ENCODE measurements around the gene DPAGT1.

DPAGT1 gene

DNA sequence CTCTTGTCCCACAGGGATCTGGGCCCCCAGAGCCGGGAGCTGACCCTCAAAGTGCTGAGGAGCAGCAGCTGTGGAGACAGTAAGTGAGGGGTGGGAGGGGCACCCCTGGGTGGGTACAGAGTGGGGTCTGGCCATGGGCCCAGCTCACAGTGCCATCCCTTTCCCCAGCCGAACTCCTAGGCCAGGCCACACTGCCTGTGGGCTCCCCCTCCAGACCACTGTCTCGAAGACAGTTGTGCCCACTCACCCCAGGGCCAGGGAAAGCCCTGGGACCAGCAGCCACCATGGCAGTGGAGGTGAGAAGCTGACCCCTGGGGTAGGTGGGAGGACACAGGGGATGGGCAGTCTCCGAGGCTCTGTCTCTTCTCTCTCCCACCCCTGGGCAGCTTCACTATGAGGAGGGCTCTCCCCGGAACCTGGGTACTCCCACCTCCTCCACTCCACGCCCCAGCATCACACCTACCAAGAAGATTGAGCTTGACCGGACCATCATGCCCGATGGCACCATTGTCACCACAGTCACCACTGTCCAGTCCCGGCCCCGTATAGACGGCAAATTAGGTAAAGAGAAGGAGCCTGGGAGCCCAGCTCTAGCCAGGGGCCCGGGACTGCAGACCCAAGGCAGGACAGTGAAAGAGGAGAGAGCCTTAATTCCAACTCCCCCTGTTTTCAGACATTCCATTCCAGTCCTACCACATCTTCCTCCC lies 10.8 kb upstream of the DPAGT1 start:
- TF ChIP-seq, protein P1, sequence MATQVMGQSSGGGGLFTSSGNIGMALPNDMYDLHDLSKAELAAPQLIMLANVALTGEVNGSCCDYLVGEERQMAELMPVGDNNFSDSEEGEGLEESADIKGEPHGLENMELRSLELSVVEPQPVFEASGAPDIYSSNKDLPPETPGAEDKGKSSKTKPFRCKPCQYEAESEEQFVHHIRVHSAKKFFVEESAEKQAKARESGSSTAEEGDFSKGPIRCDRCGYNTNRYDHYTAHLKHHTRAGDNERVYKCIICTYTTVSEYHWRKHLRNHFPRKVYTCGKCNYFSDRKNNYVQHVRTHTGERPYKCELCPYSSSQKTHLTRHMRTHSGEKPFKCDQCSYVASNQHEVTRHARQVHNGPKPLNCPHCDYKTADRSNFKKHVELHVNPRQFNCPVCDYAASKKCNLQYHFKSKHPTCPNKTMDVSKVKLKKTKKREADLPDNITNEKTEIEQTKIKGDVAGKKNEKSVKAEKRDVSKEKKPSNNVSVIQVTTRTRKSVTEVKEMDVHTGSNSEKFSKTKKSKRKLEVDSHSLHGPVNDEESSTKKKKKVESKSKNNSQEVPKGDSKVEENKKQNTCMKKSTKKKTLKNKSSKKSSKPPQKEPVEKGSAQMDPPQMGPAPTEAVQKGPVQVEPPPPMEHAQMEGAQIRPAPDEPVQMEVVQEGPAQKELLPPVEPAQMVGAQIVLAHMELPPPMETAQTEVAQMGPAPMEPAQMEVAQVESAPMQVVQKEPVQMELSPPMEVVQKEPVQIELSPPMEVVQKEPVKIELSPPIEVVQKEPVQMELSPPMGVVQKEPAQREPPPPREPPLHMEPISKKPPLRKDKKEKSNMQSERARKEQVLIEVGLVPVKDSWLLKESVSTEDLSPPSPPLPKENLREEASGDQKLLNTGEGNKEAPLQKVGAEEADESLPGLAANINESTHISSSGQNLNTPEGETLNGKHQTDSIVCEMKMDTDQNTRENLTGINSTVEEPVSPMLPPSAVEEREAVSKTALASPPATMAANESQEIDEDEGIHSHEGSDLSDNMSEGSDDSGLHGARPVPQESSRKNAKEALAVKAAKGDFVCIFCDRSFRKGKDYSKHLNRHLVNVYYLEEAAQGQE (IDR thresholded peaks at IDR 0.05; ENCODE audit: insufficient read depth in 1 of 2, low read depth in 2 of 2, low read length in 2 of 2) = no peak
- TF ChIP-seq SIN3A (IDR thresholded peaks at IDR 0.05; ENCODE audit: borderline replicate concordance, insufficient read depth, low read length) = no peak
- TF ChIP-seq TAF1 (IDR thresholded peaks at IDR 0.05; ENCODE audit: borderline replicate concordance, insufficient read depth, low read length) = no peak
- TF ChIP-seq FOXP2 (optimal IDR thresholded peaks at IDR 0.05; ENCODE audit: borderline replicate concordance, extremely low read depth, extremely low read length, insufficient read depth) = no peak
- TF ChIP-seq POLR2AphosphoS5 (IDR thresholded peaks at IDR 0.05; ENCODE audit: low read depth, low read length) = no peak

GRCh38 chr11:119111361-119111925 lies 9.8 kb upstream of the DPAGT1 start:
- TF ChIP-seq, protein P1 (IDR thresholded peaks at IDR 0.05; ENCODE audit: insufficient read depth in 1 of 2, low read depth in 2 of 2, low read length in 2 of 2) = no peak
- TF ChIP-seq FOXP2 (optimal IDR thresholded peaks at IDR 0.05; ENCODE audit: borderline replicate concordance, extremely low read depth, extremely low read length, insufficient read depth) = no peak
- TF ChIP-seq POLR2AphosphoS5 (IDR thresholded peaks at IDR 0.05; ENCODE audit: low read depth, low read length) = no peak
- TF ChIP-seq SIN3A (IDR thresholded peaks at IDR 0.05; ENCODE audit: borderline replicate concordance, insufficient read depth, low read length) = no peak
- no peak for TF ChIP-seq TAF1 (IDR thresholded peaks at IDR 0.05; ENCODE audit: borderline replicate concordance, insufficient read depth, low read length)

DNA sequence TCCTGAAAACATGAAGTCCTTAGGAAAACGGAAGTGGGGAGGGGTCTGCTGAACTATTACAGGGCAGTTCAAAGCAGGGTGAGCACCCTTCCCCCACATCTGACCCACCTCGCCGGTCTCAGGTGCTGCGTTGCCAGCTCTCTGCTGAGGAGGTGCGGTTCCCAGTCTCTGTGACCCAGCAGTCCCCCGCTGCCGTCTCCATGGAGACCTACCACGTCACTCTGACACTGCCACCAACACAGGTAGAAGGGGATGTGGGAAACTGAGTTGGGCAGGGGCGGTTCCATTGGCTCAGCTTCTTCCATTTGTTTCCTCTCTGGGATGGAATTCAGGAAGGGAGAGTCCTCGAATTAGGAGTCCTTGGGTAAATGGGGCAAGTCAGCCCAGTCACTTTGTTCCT lies 8.8 kb upstream of the DPAGT1 start:
- TF ChIP-seq TAF1 (IDR thresholded peaks at IDR 0.05; ENCODE audit: borderline replicate concordance, insufficient read depth, low read length) = no peak
- no peak for TF ChIP-seq SIN3A (IDR thresholded peaks at IDR 0.05; ENCODE audit: borderline replicate concordance, insufficient read depth, low read length)
- TF ChIP-seq POLR2AphosphoS5 (IDR thresholded peaks at IDR 0.05; ENCODE audit: low read depth, low read length) = no peak
- no peak for TF ChIP-seq FOXP2 (optimal IDR thresholded peaks at IDR 0.05; ENCODE audit: borderline replicate concordance, extremely low read depth, extremely low read length, insufficient read depth)
- TF ChIP-seq, protein P1 (IDR thresholded peaks at IDR 0.05; ENCODE audit: insufficient read depth in 1 of 2, low read depth in 2 of 2, low read length in 2 of 2) = no peak

GRCh38 chr11:119109843-119110242 lies 8.2 kb upstream of the DPAGT1 start:
- no peak for TF ChIP-seq FOXP2 (optimal IDR thresholded peaks at IDR 0.05; ENCODE audit: borderline replicate concordance, extremely low read depth, extremely low read length, insufficient read depth)
- TF ChIP-seq, protein P1 (IDR thresholded peaks at IDR 0.05; ENCODE audit: insufficient read depth in 1 of 2, low read depth in 2 of 2, low read length in 2 of 2) = no peak
- TF ChIP-seq SIN3A (IDR thresholded peaks at IDR 0.05; ENCODE audit: borderline replicate concordance, insufficient read depth, low read length) = no peak
- TF ChIP-seq TAF1 (IDR thresholded peaks at IDR 0.05; ENCODE audit: borderline replicate concordance, insufficient read depth, low read length) = no peak
- no peak for TF ChIP-seq POLR2AphosphoS5 (IDR thresholded peaks at IDR 0.05; ENCODE audit: low read depth, low read length)
